ENCODE data around the gene EME1.
A peak's percentile ranks its signal among the peaks of the same experiment; 100 is the strongest.
"Not testable (repeated sequence)": the region's sequence is repeated elsewhere in the genome, so short reads cannot be mapped to it uniquely, and the experiment has no call there.

EME1 gene, protein sequence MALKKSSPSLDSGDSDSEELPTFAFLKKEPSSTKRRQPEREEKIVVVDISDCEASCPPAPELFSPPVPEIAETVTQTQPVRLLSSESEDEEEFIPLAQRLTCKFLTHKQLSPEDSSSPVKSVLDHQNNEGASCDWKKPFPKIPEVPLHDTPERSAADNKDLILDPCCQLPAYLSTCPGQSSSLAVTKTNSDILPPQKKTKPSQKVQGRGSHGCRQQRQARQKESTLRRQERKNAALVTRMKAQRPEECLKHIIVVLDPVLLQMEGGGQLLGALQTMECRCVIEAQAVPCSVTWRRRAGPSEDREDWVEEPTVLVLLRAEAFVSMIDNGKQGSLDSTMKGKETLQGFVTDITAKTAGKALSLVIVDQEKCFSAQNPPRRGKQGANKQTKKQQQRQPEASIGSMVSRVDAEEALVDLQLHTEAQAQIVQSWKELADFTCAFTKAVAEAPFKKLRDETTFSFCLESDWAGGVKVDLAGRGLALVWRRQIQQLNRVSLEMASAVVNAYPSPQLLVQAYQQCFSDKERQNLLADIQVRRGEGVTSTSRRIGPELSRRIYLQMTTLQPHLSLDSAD

DNA sequence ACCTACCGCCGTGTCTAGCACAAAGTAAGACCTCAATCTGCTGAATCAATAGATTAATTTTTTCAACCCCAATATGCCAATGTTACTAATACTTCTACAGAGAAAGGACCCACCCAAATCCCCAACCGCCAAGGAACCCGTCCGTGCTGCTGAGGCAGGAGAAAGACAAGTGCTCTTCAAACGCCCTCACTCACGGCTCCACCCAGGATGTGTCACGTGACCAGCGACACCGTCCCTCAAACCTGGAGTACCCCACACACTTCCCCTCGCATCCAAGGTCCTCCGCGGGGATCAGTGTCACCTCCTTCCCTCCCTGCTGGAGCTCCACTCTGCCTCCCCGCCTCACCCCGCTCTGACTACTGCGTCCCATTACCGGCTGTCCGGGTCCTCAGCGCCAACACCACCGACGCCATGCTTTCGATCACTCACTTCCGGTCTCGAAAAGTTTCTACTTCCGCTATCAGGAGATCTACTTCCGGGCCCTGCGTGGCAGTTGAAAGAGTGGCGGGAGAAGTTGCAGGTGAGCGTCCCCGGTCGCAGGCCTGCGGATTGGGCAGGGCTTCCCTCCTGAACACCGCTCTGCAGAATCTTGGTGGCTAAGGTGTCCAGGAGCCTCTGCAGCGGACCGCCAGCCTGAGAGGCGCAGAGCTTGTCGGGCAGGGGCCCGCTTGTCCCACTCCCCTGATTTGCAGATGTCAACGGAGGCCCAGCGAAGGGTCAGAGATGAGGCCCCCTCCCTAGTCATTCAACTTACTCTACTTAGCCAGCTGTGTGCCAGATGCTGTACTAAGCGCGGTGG is at the start of gene EME1, which contains the start of gene MRPL27:
EME1 (plus strand) TSS at position 472 of the 799 bp plus-strand sequence. CDS start 1,980 bp downstream, outside the sequence.
MRPL27 (minus strand) TSS at position 427 of the 799 bp plus-strand sequence; CDS start at position 413, 14 bp downstream.
- peak; percentile 87 for DNase-seq

DNA sequence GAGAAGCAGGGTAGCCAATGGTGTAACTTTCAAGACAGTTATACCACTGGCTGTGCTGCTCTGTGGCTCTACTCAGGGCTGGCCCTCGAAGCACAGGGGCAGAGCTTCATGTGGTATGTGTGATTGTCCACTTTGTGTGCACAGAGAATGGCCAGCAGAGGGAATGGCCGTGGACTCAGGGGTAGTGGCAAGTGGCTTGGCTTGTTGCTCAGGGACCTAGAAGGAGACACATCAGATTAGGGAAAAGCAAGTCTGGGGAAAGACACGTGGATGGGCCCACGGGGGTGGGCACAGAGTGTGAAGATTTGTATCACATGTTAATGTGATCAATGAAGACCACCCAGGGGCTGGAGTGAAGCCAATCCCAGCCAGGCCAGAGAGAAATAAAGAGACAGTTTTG is 47.1 kb upstream of the EME1 start:
- no peak for DNase-seq

DNA sequence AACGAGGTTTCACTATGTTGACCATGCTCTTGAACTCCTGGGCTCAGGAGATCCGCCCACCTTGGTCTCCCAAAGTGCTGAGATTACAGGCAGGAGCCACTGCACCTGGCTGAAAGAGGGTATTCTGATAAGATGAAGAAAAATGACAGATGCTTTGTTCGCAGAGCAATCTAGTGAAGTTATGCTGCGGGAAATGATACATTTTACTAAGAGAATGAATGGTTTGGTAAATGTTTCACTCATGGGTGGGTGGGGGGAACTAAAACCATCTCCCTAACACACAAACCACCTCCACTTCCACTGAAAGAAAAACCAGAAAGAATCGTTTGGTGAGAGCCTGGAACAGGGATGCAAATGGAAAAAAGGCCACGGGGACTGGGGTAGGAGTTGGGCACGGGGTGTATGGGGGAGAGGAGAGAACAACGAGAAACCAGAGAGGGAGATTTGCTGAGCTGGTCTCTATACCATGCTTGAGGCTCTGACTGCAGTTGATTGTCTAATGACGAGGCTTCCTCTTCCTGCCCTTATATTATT is 46.1 kb upstream of the EME1 start:
- no peak for DNase-seq

DNA sequence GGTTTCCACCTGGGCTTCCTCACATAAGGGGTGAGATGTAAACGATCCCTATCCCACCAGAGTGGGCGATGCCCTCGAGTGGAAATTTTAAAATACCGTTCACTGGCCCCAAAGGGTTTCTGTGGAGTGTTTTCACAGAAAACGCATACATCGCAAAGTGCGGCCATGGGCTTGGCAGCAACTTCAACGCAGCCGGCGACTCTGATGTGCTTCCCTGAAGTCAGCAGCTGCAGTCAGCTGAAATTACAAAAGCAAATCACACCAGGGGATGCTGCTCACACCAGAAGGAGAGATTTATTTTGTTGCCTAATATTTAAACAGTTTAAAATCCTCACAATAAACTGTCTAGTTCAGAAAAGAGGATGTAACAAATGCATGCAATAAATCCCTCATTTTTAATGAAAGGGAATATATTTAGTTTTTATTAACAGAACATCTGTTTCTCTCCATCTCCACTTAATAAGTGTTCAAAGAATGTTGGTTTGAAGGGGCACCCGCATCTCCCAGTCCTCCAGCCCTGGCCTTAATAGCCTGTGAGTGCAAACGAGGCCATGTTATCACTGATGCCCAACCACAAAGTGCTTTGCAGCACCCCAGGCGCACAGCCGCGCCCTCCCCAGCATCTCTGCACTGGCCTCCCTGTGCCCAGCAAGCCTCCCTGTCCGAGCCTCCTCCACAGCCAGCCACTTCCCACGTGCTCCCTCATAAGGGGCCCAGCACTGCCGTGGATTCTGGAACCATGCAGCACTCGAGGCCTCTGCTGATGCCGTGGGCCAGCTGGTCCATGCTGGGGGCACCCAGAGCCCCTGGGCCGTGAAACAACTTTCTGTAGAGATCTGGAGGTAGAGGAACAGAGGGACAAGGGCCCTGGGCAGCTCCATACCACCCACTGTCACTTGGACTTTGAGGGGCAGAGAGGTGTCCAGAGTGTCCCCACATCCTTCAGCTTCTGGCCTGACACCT is 44.4 kb upstream of the EME1 start:
- DNase-seq, result no peak

DNA sequence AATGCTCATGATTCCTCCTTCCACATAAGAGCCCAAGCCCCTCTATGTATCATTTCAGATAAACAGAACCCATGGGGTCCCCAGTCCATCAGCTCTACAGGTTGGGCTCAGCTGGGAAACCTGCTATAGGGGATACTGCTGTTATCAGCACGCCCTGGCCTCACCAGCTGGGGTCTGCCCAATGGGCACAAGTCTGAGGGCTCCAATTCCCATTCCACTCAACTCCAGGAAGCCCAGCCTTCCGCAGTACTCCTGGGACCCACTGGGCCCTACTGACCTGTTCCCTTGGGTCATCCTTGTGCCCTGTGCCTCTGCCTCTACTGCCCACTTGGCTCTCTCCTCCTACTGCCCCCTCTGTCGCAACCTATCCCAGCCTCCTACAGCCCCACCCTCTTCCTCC is 43.3 kb upstream of the EME1 start:
- DNase-seq, result no peak

DNA sequence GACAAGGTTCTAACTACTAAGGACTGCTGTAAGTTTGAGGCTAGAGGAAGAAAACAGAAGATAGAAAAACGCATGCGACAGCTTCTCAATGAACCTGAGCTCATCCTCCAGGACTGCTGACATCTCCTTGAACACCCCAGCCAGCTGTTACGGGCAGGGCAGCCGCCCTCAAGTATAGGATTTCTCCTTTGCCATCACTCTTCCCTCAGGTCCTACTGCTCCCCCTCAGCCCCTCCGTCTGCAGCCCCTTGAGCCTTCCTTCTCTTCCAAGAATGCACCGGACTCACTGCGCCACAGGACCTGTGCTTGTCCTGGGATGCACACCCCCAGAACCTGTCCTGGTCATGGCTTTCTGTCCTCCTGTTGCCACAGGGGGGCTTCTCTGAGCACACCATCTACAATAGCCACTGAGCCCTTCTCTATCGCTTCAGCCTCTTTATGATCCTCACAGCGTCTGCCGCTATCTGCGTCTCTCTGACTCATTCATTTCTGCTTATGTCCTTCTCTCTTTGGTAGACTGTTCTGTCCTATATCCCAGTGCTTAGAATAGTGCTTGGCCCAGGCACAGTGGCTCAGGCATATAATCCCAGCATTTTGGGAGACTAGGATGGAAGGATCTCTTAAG is 42.8 kb upstream of the EME1 start:
- DNase-seq, result no peak

DNA sequence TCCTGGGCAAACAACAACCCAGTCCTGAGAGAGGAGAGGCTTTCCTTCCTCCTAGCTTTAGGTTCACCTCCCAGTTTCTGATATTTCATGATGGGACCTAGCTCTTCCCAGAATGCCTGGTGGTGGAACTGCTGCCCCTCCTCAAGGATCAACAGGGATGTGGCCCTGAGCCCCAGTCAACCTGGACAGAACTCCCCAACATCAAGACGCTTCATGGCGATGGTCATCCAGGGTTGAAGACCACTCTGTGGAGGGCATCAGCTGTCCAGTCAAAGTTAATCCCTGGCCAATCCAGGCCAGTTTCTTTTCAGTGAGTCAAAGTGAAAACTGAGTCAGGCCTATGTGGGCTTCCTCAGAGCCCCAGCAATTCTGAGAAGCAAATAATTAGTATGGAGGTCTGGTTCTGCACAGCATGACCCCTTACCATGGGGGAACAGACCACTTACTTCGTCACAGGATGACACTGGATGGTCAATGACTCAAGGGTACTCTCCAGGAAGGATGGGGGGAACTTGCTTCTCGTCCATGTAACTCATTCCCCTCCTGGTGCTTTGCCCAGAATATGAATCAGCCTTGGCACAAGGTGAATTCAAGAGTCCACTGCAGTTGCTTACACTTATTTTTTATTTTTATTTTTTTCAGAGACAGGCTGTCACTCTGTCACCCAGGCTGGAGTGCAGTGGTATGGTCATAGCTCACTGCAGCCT is 41.8 kb upstream of the EME1 start:
- DNase-seq, result no peak

DNA sequence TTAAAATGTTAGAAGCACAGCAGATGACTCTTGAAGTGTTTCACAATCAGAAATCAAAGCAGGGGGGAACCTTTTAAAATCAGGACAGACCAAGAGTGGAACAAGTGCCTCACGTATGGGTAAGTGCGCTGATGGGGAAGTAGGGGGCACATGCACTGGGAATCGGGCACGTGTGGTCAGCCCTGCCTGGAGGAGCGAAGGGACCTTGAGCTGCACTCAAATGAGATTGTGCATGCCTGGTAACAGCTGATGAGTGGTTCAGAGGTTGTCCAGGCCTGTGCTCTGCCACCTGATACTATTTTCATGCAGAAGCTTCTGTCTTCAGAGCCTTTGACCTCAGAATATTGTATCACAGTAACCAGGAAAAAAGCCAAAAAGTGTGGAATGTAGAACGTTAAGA is 40.8 kb upstream of the EME1 start:
- no peak for DNase-seq

DNA sequence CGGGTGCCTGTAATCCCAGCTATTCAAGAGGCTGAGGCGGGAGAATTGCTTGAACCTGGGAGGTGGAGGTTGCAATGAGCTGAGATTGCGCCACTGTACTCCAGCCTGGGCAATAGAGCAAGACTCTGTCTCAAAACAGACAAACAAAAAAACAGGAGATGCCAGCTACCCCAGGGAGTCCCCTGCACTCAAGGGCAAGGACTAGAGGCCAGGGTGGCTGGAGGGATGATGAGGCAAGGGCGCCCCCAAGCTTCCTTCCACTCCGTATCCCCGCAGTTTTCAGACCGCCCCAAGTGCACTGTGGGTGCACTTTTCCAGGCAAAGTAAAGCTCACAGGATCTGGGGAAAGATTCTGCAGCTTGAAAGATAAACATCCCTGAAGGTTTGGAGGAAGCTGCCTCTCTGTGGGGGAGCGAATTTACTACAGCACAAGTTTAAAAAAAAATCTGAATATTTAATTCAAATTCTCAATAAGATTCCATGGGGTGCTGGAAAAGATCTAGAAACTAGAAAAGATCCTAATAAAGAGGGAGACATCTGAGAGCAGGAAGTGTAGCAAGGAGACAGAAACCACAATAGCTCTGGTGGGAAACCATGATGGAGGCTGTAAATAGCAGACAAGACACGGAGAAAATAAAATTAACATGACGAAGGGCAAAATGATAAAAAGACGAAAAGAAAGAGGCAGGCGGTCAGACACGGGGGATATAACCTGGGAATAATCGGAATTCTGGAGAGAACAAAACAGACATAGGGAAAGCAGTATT is 39.6 kb upstream of the EME1 start:
- DNase-seq, result not testable (repeated sequence)

DNA sequence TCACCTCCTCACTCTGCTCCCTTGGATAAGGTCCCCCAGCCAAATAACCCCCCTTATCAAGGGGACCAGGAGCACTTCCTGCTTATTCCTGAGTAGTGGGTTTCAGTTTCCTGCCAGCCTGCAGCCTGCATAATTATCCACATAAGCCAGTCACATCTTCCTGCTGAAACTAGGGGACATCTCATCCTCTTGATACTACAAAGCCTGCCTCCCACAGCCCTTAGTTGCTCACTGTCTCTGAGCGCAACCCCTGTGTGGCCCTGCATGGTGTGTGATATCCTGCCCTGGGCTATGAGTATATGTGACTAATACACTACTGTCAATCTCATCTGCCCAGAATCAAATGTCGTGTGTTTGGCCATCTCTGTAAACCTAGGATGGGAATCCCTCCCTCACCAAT is 35.1 kb upstream of the EME1 start:
- DNase-seq, result no peak

DNA sequence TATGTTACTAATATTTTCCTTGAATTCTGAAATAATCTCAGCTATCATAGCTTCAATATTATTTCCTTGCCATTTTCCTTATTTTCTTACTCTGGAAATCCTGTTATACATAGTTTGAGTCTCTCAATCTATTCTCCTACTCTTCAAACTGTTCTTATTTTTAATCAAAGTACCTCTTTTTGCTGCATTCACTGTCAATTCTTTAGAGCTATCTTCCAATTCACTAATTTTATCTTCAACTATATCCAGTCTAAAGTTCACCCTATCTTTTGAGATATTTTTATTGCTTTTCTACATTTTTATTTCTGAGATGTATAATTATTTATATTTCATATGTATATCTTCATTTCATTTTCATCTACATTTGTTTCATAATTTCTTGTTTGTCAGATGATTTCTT is 34.4 kb upstream of the EME1 start:
- DNase-seq, result no peak

DNA sequence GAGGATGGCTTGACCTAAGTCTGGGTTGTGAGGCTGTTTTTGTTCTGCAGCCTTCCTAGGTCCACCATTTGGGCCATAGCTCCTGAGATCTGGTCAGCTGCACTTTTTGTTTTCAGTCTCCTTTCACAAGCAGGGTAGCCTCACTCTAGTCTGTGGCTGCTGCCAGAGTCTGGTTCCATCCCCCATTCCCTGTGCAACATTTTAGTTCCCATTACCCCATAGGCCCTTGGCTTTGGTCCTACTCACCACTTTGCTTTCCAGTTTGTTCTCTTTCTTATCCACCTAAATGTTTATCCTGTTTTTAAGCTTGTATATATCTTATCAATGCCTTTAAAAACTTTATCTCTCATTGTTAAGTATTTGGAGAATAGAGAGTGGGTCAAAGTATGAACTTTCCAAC is 33.6 kb upstream of the EME1 start:
- DNase-seq, result no peak

DNA sequence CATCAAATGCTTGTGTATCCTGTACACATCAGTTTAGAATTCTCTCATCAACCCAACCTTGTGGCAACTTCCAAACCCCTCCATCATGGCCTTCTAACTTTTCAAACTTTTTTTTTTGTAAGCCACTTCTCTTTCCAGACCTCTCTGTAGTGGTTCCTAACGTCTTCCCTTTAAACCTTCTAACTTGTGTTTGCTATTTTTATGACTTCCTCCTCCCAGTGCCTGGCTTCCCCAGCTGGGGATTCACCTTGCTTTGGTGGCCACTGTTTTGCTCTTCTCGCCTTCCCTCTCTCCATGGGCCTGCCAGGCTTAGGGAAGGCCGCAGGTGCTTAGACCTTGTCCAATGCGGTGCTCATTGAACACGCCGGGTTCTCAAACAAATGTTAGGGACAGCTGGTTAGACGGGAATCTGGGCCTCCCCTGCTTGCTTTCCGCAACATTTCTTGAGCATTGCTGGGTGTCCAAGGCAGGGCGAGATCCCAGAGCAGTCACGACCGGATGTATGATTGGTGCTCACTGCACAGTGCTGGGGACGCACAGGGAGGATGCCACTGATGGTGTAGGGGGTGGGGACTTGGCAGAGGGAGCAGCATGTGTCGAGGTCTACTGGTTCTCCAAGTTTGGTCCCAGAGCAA is 28.2 kb upstream of the EME1 start:
- peak; percentile 53 for DNase-seq

DNA sequence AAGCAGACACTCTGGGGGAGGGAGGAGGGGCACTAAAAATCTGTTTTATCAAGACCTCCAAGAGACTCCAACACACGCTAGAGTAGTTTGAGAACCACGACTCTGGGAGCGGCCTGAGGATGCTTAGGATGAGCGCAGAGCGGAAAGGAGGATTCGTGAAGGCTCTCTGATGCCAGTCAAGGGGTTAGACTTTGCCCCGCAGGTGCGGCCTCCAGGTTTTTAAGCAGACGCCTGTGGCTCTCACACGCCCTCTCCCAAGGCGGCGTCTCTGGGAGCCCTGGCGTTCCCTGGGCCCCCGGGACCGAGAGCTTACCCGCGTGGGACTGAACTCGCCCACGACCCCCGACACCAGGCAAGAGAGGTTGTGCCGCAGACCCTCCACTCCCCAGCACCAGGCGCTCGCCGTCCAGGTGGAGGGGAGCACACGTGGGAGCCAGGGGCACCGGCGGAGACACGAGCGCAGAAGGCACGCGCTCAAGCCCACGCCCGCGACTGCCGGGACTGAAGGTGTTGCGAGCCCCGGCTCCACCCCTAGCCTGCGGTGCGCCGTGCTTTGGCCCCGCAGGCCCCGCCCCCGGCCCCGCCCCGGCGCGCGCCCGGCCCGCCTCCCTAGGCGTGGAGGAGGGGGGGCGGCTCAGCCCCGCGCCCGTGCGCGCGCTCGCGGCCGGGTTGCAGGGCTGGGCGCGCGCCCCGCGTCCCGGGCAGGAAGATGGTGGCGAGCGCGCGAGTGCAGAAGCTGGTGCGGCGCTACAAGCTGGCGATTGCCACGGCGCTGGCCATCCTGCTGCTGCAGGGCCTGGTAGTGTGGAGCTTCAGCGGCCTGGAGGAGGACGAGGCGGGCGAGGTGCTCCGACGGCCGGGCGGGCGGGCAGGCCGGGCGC is 27.4 kb upstream of the EME1 start, which contains the start of gene XYLT2:
XYLT2 (plus strand) TSS at position 695 of the 881 bp plus-strand sequence; CDS start at position 710, 15 bp downstream.
- DNase-seq, result peak; percentile 57

DNA sequence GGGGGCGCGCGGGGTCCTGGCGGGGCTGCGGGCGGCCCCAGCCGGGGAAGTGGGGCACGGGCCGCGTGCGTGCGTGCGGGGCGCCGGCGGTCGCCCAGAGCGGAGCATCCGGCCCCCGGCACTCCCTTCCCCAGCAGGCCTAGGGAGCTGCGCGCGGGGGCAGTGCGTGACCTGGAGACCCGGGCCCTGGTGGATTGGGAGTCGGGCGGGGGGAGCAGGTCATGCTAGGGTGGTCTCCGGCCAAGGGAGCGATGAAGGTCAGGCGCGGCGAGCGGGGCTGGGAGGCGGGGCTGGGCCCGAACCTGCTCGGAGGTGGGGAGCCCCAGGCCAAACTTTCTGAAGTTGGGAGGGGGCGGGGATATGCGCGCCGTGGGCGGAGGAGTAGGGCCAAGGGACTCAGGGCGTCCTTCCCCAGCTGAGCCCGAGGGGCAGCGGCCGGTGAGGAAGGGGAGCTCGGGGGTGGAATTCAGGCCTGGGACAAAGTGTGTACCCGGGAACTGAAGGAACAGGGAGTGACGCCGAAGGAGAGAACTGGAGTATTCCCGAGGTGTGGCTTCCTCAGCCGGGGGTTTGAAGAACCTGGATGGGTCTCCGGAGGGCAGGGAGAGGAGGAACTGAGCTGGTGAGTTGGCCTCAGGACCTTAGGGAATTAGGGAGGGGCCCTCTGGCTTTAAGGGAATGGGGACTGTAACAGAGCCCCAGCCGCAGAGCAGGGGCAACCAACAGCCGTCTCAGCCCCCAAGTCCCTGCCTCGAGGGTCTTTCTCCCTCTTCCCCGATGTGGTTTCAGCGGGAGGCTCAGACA is 26.5 kb upstream of the EME1 start:
- DNase-seq, result no peak

DNA sequence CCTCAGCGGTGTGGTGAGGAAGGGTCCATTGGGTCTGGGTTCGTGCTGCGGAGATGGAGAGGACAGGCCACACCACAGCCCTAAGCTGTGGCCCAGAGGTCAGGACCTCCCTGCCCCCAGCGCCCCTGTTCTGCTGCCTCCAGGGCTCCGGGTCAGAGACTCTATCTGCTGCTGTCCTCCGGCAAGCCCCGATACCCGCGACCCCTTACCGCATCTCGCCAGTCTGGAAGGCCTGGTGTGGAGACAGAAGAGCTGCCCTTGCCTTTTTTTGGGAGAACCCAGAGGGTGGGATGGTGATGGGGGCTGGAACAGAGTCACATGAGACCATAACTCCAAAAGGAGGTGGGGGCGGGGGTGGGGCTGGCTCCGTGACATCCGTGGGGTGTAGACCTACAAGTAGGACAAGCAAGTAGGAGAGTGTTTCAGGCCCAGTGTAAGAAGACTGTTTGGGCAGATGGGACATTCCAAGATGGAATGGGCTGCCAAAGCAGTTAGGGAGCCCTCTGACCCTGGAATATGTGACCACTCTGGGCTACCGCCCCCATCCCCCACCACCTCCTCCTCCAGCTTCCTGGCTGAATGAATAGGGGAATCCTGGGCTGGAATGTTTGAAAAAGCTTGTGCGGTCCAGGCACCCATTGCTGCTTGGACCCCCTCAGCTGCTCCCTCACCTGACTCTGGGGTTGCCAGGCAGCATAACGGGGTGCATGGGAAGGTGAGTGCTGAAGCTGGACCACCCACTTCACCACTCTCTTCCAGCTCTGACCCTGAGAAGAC is 25.7 kb upstream of the EME1 start:
- no peak for DNase-seq

DNA sequence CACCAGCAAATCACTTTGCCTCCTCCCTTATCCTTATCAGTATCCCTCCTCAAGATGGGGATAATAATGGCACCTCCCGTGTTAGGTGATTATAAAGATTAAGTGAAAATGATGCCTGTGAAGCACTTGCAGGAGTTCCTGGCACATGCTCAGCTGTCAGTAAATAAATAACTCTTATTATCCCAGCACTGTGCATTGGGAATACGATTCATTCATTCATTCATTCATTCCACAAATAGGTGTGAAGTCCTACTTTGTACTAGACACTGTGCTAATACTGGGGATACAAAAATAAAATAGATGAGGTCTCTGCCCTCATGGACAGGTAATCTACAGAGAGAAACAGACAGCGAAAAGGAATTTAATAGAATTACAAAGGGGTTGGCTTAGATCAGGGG is 25.1 kb upstream of the EME1 start:
- no peak for DNase-seq
